Stomach (tissue), 4 donors: ENCODE data around the gene CCDC18.

Experiments used
- EP300 ChIP-seq: sonication (generic); formaldehyde crosslinking; IDR thresholded peaks from one replicate; pipeline ENCODE4 v1.6.1; 2017; ENCODE audit warnings: antibody characterized with exemption
- POLR2AphosphoS5 ChIP-seq, 3 donors: sonication (generic); formaldehyde crosslinking; IDR thresholded peaks; one replicate each; pipeline ENCODE4 v1.6.1; 2016; ENCODE audit warnings: antibody characterized with exemption in 3 of 3
- TF ChIP-seq, protein P1 (sequence below), 7 experiments: fragments of 450-650 bp in 4 of 7; fragments of 200-600 bp in 3 of 7; sonication (generic) in 3 of 7; IDR thresholded peaks; one replicate each; pipeline ENCODE4 v1.5.1; 2016 to 2019; ENCODE audit warnings: antibody characterized with exemption in 7 of 7, control low read depth in 2 of 7, mild to moderate bottlenecking in 1 of 7

- TF ChIP-seq, protein P1, sequence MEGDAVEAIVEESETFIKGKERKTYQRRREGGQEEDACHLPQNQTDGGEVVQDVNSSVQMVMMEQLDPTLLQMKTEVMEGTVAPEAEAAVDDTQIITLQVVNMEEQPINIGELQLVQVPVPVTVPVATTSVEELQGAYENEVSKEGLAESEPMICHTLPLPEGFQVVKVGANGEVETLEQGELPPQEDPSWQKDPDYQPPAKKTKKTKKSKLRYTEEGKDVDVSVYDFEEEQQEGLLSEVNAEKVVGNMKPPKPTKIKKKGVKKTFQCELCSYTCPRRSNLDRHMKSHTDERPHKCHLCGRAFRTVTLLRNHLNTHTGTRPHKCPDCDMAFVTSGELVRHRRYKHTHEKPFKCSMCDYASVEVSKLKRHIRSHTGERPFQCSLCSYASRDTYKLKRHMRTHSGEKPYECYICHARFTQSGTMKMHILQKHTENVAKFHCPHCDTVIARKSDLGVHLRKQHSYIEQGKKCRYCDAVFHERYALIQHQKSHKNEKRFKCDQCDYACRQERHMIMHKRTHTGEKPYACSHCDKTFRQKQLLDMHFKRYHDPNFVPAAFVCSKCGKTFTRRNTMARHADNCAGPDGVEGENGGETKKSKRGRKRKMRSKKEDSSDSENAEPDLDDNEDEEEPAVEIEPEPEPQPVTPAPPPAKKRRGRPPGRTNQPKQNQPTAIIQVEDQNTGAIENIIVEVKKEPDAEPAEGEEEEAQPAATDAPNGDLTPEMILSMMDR (IDR thresholded peaks at IDR 0.05), result no peak
- TF ChIP-seq POLR2AphosphoS5 (IDR thresholded peaks at IDR 0.05) (no peak), EP300 (no peak)
Measured at GRCh38 chr1:93177991-93178390, 2.5 kb upstream of the CCDC18 start.
